CD14-positive monocyte (primary cell): ENCODE data around the gene CPN2. TPM values are rescaled to one million over a fixed set of nuclear protein-coding genes. Genes with fewer than 3 reads are reported as not detected.

Source experiments
- DNase-seq, 3 donors: peaks; one replicate each; pipeline ENCODE4 v3.0.0-alpha.2; 2011 to 2022
- H2AFZ ChIP-seq: 2 replicates; pipeline ENCODE4 v1.6.0; 2012; ENCODE audit warnings: mild to moderate bottlenecking, low read depth, low read length, inconsistent platforms; ENCODE audit not compliant: insufficient read depth, poor library complexity, severe bottlenecking
- H3K27ac ChIP-seq, 2 donors: 1 replicate in 1 of 2; 2 replicates in 1 of 2; pipeline ENCODE4 v1.5.1; 2012 to 2013; ENCODE audit warnings: low read length in 2 of 2, control low read depth in 1 of 2, inconsistent platforms in 1 of 2, low read depth in 1 of 2, mild to moderate bottlenecking in 1 of 2
- H3K27me3 ChIP-seq, 2 donors: one replicate each; pipeline versions ENCODE4 v1.6.0 to v1.6.1; 2011 to 2013; ENCODE audit warnings: low read length in 2 of 2; ENCODE audit not compliant: control insufficient read depth in 2 of 2, insufficient read depth in 2 of 2
- H3K36me3 ChIP-seq, 2 donors: replicated peaks in 1 of 2; 1 replicate in 1 of 2; 2 replicates in 1 of 2; pipeline versions ENCODE4 v1.5.1 to v1.6.1; 2012 to 2013; ENCODE audit warnings: low read length in 2 of 2, control low read depth in 1 of 2, inconsistent platforms in 1 of 2, mild to moderate bottlenecking in 1 of 2; ENCODE audit not compliant: insufficient read depth in 2 of 2, control insufficient read depth in 1 of 2
- H3K4me1 ChIP-seq, 2 donors: 1 replicate in 1 of 2; 2 replicates in 1 of 2; pipeline versions ENCODE4 v1.5.1 to v1.6.1; 2012 to 2013; ENCODE audit warnings: low read length in 2 of 2, control low read depth in 1 of 2, inconsistent platforms in 1 of 2, mild to moderate bottlenecking in 1 of 2, moderate library complexity in 1 of 2; ENCODE audit not compliant: insufficient read depth in 2 of 2, control insufficient read depth in 1 of 2
- H3K4me2 ChIP-seq: replicated peaks from 2 replicates; pipeline ENCODE3; 2012; ENCODE audit warnings: low read length, moderate library complexity, mild to moderate bottlenecking; ENCODE audit not compliant: poor library complexity, severe bottlenecking; ENCODE audit errors: extremely low read depth
- H3K4me3 ChIP-seq, 3 experiments: fragments of 200-600 bp in 1 of 3; sonication (generic) in 1 of 3; replicated peaks in 1 of 3; 1 replicate in 2 of 3; 2 replicates in 1 of 3; pipeline ENCODE4 v1.5.1; 2011 to 2013; ENCODE audit warnings: low read length in 3 of 3, mild to moderate bottlenecking in 3 of 3, control low read depth in 2 of 3, low read depth in 2 of 3, inconsistent platforms in 1 of 3, moderate library complexity in 1 of 3
- H3K79me2 ChIP-seq: 2 replicates; pipeline ENCODE4 v1.6.0; 2012; ENCODE audit warnings: mild to moderate bottlenecking, control low read depth, inconsistent platforms, low read length, moderate library complexity; ENCODE audit not compliant: insufficient read depth
- H3K9ac ChIP-seq: 2 replicates; pipeline ENCODE4 v1.6.0; 2017; ENCODE audit warnings: low read length, mild to moderate bottlenecking; ENCODE audit not compliant: insufficient read depth, poor library complexity, severe bottlenecking
- H3K9me3 ChIP-seq, 2 donors: replicated peaks in 1 of 2; 1 replicate in 1 of 2; 2 replicates in 1 of 2; pipeline versions ENCODE4 v1.5.1 to v1.6.1; 2012 to 2013; ENCODE audit warnings: low read length in 2 of 2, control low read depth in 1 of 2; ENCODE audit not compliant: control insufficient read depth in 1 of 2, insufficient read depth in 1 of 2
- H4K20me1 ChIP-seq: 2 replicates; pipeline ENCODE4 v1.6.0; 2012; ENCODE audit warnings: mild to moderate bottlenecking, low read length, control low read depth, moderate library complexity; ENCODE audit not compliant: insufficient read depth
- H3K27ac Mint-ChIP-seq, 7 donors: one replicate each; pipeline ENCODE4 v1.8.0; 2020; ENCODE audit warnings: mild to moderate bottlenecking in 7 of 7, mixed read lengths in 7 of 7, moderate library complexity in 6 of 7, inconsistent platforms in 2 of 7
- H3K27me3 Mint-ChIP-seq, 3 donors: one replicate each; pipeline ENCODE4 v1.8.0; 2021 to 2022; ENCODE audit warnings: low read depth in 3 of 3, mild to moderate bottlenecking in 3 of 3, mixed read lengths in 3 of 3, moderate library complexity in 3 of 3, inconsistent platforms in 1 of 3
- H3K36me3 Mint-ChIP-seq, 2 donors: one replicate each; pipeline ENCODE4 v1.8.0; 2020; ENCODE audit warnings: mixed read lengths in 2 of 2, inconsistent platforms in 1 of 2, mild to moderate bottlenecking in 1 of 2
- H3K4me1 Mint-ChIP-seq: one replicate; pipeline ENCODE4 v1.8.0; 2020; ENCODE audit warnings: mild to moderate bottlenecking, mixed read lengths
- H3K4me3 Mint-ChIP-seq, 2 donors: one replicate each; pipeline ENCODE4 v1.8.0; 2020; ENCODE audit warnings: mild to moderate bottlenecking in 2 of 2, mixed read lengths in 2 of 2, moderate library complexity in 1 of 2
- H3K9me3 Mint-ChIP-seq, 7 donors: one replicate each; pipeline ENCODE4 v1.8.0; 2020 to 2022; ENCODE audit warnings: mixed read lengths in 7 of 7, mild to moderate bottlenecking in 6 of 7, moderate library complexity in 6 of 7, inconsistent platforms in 2 of 7
- CTCF ChIP-seq: fragments of 200-600 bp; IDR thresholded peaks from one replicate; pipeline ENCODE4 v1.8.0; 2022; ENCODE audit warnings: antibody characterized with exemption, mild to moderate bottlenecking
- WGBS: methylation state at CpG from one replicate; pipeline ENCODE4 v1.1.5; 2013; ENCODE audit warnings: missing lambda C conversion rate; ENCODE audit not compliant: insufficient coverage; 5-methylcytosine and 5-hydroxymethylcytosine counted together
- intact Hi-C, 2 donors: fragments of 100-400 bp; cut with micrococcal nuclease; formaldehyde crosslinking; loops; one replicate each; pipeline versions ENCODE4 v1.15.0 to v1.15.1; 2023
- polyA plus RNA-seq, 3 donors: library from polyadenylated mRNA; depleted of rRNA in 1 of 3; unstranded in 2 of 3; stranded (reverse) in 1 of 3; fragments of 300-500 nt in 2 of 3; fragments of >200 nt in 1 of 3; fragmentation: Illumina TruSeq in 2 of 3; gene quantifications; 1 replicate in 2 of 3; 2 replicates in 1 of 3; pipeline ENCODE4 v1.2.3, GENCODE V29; 2012 to 2021

CPN2 gene
- polyA plus RNA-seq, 3 donors: not detected

GRCh38 chr3:194342861-194343560 is 8.1 kb downstream of the CPN2 start:
- intact Hi-C loops: no loop called here
- H3K9me3 Mint-ChIP-seq: no peaks in the 10 kb centered on the region
- H3K9me3 ChIP-seq: no peaks in the 10 kb centered on the region
- no peak for DNase-seq
- H3K36me3 ChIP-seq: no peaks in the 10 kb centered on the region
- no peaks in the 10 kb centered on the region for H3K4me1 ChIP-seq
- H3K9ac ChIP-seq: no peak overlapping the region
- peaks cover 11 to 16% (median 13%) of the 10 kb centered on the region in 3 donors for H3K27me3 Mint-ChIP-seq
- no peak for TF ChIP-seq CTCF
- H2AFZ ChIP-seq: no peak overlapping the region
- H3K4me2 ChIP-seq: no peak overlapping the region
- no peaks in the 10 kb centered on the region for H3K36me3 Mint-ChIP-seq
- no peaks in the 10 kb centered on the region for H3K79me2 ChIP-seq
- H3K4me3 Mint-ChIP-seq: no peak overlapping the region
- no peaks in the 10 kb centered on the region for H3K27me3 ChIP-seq
- WGBS: 88% methylated on average over 5 of the region's 9 CpGs
- H3K27ac ChIP-seq: no peak overlapping the region
- peaks cover 5% of the 10 kb centered on the region for H3K4me1 Mint-ChIP-seq
- H4K20me1 ChIP-seq: no peaks in the 10 kb centered on the region
- no peak overlapping the region for H3K27ac Mint-ChIP-seq
- H3K4me3 ChIP-seq: no peak overlapping the region

- Histone ChIP-seq H2AFZ (no peak overlapping the region), H3K4me1 (no peaks in the 10 kb centered on the region), H3K27ac (no peak overlapping the region), H3K4me3 (no peak overlapping the region), H3K9me3 (no peaks in the 10 kb centered on the region), H3K9ac (no peak overlapping the region), H3K36me3 (no peaks in the 10 kb centered on the region), H3K4me2 (no peak overlapping the region), H3K79me2 (no peaks in the 10 kb centered on the region), H4K20me1 (no peaks in the 10 kb centered on the region), H3K27me3 (no peaks in the 10 kb centered on the region)
- no peak for TF ChIP-seq CTCF
- Mint-ChIP-seq H3K4me1 (peaks cover 5% of the 10 kb centered on the region), H3K36me3 (no peaks in the 10 kb centered on the region), H3K4me3 (no peak overlapping the region), H3K9me3 (no peaks in the 10 kb centered on the region), H3K27me3 (peaks cover 15 to 17% (median 15%) of the 10 kb centered on the region in 3 donors), H3K27ac (no peak overlapping the region)
- 96% methylated on average over 22 of the region's 24 CpGs for WGBS
- intact Hi-C loops: no loop called here
- no peak for DNase-seq
Measured at GRCh38 chr3:194340757-194341400, 10.2 kb downstream of the CPN2 start.
